ENCODE results near the gene RPL38.

Gene RPL38

DNA sequence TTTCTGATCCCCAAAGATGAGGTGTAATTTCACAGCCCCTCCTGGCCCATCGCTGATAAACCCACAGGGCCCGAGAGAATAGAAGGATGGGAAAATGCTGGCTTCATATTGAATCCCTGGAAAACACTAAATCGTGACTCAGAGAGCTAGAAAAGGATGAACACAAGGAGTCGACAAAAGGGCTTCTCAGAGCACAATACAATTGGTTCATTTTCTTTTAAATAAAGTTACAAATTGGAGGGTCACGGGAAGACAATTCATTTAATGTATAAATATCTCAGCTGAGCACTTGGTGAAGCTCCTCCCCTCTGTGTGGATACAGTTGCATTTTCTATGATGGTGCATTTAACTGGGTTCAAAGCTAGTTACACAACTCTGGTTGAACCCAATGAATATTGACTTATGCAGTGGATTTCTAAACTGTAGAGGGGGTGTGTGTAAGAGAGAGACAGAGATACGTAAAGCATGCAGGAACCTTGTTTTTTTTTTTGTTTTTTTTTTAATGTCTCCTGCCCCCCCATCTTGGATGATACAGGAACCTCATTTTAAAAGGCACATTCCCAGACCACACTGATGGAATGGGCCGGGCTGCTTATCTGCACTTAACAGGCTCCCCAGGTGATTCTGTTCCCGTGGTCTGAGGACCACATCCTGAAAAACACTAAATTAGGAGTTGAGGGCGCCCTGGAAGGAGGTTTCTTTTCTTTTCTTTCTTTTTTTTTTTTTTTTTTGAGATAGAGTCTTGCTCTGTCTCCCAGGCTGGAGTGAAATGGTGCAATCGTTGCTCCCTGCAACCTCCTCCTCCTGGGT is 24.0 kb downstream of the RPL38 start:
- no peak for DNase-seq

DNA sequence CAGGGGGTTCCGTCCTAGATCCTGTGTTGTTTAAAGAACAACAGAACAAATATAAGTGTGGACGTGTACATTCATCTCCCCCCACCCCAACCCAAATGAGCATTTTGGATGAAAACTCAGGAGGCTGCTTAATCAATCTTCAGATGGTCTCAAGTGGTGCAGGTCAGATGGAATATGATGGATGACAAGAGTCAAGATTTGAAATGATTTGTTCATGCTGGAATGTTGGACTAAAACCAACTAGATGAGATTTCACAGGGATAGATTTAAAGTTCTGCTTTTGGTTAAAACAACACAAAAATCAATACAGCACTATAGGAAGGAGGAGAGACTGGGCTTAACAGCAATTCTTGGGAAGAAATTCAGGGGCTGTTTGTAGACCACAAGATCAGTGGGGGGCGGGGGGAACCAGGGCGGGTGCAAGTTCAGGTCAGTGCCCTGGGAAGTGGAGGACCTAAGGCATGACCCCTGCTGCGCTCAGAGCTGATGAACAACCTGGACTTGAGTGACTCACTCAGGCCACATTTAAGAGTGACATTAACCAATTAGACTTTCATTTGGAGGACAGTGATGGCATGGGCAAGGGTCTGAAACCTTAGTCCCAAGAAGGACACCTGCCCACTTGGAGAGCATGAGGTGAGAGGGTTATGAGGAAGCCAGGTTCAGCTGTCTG is 25.0 kb downstream of the RPL38 start:
- DNase-seq: no peak

DNA sequence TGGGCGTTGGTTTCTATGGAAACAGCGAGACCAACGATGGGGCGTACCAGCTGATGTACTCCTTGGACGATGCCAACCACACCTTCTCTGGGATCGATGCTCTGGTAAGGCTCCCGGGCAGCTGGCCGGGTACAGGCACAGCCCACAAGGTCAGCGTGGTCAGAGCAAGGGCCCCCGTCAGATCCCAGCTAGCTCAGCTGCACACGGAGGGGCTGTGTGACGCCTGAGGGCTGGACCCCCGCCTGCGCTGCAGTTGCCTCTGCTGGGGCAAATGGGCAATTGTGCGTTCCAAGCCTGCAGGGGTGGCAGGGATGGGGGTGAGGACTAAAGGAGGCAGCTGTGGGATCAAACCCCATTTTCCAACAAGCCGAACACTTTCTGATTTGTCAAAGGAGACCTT is 27.4 kb downstream of the RPL38 start:
- no peak for DNase-seq

DNA sequence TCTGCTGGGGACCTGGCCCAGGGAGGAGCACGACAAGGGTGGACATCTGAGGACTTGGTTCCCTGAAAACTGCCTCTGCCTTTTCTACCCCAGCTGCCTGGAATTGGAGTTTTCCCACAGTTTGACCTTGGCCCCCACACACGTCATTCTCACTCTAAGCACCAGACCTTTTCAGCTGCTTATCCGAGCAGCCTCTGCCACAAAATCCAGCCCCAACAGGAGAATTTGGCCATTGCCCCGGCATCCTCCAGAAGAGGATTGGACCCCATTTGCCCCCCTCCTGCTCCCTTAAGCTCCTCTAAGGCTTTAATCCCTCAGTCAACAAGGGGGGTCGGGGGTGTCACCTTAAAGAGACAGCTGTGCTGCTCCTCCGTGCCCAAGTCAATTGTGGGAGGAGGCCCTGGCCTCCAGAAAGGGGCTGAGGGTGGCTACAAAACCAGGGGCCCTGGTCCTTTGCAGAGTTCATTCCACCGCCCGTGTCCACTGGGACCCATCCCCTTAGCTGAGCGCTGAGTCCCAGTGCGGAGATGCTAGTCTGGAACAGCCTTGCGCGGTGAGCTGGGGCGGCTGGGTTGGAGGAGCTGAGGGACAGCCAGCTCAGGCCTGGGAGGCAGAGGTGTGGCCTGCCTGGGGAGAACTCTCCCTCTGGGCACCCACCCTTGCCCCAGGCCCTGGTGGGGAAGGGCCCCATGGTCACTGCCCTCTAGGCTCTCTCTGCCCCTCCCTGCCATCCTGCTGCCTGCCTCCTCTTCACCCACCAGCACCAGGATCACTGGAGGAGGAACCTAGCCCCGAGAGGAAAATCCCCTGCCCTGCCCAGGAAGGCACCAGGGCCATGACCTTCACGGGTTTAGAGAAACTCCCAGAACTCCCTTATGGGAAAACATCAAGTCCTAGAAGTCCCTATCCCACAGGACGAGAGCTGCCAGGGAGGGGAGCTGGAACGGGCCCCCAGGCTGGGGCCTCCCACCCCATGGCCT is 28.7 kb downstream of the RPL38 start:
- DNase-seq: no peak

DNA sequence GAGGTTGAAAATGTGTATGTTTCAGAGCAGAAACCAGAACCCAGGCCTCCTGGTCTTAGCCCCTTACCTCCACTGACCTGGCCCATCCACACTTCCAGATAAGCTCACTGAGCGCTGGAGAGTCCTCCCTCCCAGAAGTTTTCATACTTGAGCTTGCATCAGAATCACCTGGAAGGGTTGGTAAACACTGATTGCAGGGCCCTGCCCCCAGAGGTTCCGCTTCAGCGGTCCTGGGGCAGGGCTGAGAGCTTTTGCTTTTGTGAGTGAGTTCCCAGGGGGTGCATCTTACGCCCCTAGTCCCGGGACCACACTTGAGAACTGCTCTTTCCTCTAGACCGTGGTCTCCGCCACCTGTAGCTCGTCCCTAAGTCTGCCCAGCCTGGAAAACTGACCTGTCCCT is 30.5 kb downstream of the RPL38 start:
- no peak for DNase-seq

DNA sequence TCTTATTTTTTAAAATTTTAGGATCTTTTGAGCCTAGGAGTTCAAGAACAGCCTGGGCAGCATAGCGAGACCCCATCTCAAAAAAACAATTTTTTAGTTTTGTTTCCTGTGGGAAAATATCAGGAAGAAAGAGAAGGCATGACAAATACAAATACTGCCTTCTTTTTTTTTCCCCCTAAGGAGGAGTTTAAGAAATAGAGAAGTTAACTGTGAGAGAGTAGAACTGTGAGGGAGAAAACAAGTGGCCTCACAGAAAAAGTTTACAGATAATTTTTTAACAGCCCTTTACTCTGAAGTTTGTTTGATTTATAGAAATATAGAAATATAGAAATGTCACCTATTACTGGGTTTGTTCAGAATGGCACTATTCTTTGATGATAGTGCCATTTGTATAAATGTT is 31.0 kb downstream of the RPL38 start:
- no peak for DNase-seq

DNA sequence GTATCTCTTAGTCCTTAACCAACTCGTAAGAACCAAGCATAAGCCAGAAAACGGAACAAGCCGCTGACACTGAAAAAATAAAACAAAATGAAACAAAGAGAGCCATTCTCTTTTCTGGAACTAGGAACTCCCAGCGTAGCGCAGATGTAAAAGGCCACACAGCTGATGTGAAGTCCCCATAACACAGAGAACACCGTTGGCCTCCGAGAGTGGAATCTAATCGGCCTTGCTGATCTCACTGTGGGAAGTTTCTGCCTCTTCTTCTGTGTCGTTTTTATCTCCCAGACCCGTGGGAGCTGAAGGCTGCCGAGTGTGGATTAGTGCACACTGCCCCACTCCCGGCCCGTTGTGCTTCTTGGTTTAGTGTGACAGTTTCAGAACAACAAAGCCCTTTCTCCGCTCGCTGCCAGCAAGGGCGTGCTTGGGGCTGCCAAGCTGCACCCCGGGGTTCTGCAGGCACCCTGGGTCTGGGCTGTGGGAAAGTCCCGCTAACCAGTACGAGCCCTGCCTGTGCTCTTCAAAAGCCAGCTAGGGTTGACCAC is 31.6 kb downstream of the RPL38 start:
- no peak for DNase-seq

DNA sequence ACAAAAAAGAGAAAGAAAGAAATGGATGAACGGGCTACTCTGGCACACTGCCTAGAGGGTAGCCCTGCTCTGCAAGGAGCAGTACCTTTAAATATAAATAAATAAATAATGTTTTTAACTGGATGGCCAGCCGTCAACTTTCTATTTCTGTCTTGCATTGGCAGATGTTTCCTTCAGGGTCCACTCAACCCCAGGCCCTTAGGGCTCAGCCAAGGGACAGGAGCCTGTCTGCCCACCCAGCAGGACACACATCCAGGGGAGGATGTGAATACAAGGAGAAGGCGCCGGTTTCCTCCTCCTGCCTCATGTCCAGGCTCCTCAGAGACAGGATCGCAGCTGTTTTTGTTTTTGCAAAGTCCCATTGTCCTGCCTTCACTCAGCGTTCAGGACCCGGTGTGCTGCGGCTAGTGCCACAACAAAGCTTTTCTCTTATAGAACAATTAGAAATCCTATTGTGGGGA is 32.5 kb downstream of the RPL38 start:
- no peak for DNase-seq

DNA sequence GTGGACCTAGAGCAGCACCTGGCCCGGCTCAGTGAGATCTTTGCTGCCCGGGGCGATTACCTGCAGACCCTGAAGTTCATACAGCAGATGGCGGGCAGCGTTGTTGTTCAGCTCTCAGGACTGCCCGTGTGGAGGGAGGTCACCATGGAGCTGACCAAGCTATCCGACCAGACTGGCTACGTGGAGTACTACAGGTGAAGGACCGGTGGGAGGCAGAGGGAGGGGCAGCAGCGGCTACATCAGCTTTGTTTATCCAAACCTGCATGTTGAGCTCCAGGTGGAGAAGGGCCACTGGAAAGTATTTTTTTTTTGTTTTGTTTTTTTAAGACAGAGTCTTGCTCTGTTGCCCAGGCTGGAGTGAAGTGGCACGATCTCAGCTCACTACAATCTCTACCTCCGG is 33.8 kb downstream of the RPL38 start:
- no peak for DNase-seq

DNA sequence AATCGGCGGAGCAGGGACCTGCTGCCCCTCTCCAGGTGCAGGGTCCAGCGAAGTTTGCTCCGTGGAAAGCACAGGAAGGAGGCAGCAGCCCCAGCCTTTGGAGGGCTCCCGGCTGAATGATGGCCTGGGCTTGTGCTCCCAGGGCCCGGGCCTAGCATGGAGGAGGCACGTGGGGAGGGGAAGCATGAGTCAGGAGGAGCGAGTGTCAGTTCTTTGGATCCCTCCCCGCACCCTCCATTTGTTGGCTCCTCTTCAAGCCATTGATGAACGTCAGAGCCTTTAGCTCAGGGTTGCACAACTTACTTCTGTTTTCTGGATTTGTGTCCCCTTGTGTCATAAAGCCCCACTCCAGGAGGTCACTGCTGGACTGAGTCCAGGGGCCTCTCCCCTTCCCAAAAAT is 35.7 kb downstream of the RPL38 start:
- no peak for DNase-seq

DNA sequence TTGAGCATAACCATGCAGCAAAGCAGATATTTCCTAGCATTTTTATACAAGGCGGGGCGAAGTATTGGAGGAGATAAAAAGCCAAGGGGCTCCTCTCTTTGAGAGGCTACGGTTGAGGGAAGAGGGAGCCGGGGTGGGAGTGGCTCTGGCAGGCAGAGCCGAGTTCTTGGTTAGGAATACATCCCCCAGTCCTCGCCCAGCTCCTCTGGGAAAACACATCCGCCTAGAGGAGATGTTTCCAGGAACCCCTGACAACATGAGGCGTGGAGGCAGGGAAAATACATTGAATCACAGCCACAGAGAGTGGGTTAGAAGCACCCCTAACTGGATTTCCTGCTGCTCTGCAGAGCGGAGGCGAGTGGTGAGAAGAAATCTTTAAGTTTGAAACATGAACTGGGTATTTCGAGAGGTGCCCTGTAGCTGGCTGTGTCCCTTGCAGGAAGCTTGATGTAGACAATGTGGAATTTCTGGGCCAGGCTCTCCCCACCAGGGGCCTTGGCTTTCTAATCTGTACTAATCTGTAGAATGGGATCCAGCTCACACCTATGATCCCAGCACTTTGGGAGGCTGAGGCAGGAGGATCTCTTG is 37.2 kb downstream of the RPL38 start:
- DNase-seq: no peak

DNA sequence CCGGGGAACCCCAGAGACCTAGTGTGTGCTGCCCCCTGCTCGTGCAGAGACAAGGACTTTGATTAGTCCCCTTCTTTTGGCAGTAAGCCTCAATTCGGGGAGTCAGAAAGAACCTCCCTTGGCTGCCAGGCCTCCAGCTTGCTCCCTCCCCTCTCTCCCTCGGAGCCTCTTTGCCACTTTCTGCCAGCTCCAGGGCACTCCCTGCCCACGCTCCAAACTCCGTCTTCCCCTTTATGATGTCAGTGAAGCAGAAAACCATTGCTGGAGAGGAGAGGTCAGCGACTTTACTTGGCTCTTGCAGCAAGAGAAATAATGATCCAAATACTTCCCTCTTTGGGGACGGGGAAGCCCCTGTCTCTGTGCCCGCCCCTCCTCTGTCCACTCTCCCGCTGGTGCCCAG is 38.0 kb downstream of the RPL38 start:
- DNase-seq: no peak

DNA sequence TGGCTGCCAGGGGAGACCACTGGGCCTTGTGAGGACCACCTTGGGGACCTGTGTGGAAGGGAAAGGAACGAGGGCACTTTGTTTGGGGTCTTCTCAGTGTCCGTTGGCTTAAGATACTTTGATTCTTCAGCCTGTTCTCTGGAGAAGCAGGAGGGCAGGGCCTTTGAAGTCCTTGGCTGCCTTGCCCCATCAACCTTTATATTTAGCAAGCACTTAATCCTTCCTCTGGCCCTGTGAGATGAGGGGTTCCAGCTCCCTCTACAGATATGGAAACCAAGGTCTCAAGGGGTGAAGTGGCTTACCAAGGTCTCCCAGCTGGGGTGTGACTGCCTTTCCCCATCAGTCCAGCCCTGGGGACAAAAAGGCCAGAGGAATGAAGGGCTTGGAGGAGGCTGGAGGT is 38.4 kb downstream of the RPL38 start:
- DNase-seq: no peak

DNA sequence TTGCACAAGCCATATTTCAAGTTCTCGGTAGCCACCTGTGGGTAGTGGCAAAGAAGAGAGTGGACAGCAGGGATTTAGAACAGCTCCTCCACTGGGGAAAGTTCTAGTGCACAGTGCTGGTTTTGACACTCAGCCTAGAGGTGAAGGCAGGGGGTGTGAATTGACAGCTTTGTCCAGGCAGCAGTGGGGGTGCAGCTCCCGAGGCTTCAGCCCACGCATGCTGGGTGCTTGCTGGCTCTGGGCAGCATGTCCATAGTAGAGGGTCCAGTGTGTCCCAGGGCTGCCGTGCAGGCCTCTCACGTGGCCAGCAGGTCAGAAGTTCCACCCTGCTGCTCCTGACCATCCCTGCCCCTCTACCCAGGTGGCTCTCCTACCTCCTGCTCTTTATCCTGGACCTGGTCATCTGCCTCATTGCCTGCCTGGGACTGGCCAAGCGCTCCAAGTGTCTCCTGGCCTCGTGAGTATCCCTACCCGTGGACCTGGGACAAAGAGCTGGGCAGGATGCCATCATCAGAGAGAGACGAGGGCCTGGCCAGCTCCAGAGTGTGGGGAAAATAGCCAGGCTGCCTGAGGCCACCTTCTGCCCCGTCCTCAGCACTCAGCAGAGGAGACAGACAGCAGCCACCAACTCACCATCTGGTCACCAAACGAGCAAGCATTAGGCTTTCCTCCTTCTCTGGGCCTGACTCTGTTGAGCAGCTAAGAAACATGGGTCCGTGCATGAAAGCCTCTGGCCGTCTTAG is 39.7 kb downstream of the RPL38 start:
- no peak for DNase-seq

DNA sequence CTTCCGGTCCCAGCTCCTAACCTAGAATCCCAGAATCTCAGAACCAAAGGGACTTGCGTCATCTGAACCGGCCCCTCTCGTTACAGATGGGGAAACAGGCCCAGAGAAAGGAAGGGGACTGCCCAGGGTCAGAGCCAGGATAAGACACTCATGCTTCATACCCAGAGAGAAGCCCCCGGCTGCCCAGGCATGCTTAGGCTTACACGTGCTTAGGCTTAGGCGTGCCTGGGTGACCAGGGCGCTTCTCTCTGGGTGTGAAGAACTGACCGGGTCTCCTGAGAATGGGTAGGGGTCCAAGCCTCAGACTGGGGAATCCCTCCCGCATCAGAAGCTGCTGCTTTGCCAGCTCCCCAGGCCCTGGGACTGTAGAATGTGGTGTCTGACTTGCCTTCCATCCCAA is 40.6 kb downstream of the RPL38 start:
- no peak for DNase-seq

DNA sequence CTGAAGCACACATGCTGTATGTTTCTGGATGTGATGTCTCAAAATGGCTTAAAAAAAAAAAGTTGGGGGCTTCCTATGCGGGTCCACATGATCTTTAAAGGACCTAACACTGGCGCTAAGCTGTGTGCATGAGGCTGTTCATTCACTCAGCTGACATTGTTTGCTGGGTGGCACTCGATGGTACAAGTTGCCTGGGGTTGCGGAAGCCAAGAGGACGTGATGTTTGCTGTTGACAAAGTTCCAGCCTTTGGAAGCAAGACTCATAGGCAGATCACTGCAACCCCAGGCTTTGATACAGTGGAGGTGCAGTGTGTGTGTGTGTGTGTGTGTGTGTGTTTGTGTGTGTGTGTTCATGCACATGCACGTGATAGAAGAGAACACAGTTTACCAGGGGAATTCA is 41.1 kb downstream of the RPL38 start:
- no peak for DNase-seq

DNA sequence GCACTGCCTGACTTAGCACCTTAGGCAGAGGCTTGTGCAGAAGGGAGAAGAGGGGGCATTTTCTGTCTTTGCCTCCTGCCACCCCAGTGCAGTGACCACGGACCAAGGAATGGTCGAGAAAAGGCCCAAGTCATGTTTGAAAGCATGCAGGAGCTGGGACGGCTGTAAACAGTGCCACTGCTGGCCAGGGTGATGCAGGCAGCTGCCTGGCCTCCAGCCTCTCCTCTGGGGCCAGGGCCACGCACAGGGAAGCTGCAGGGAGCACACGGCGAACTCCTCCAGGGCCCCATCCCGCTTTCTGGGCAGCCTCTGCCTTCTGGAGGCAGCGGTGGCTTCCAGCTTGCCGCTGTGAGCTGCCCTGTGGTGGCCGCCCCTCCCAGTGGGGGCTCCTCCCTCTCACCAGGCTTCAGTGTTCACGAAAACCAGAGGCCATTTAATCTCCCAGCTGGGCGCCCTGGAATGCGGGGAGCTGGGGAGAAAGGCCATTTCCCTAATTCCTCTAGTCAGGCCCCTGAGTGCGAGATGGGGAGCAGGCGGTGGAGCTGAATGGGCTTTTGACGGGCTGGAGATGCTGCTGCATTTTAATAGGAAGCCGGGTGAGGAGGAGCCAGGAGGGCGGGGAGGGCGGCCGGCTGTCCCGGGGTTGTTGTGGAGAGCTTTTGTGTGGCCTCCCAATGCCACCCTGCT is 41.8 kb downstream of the RPL38 start:
- DNase-seq: no peak

DNA sequence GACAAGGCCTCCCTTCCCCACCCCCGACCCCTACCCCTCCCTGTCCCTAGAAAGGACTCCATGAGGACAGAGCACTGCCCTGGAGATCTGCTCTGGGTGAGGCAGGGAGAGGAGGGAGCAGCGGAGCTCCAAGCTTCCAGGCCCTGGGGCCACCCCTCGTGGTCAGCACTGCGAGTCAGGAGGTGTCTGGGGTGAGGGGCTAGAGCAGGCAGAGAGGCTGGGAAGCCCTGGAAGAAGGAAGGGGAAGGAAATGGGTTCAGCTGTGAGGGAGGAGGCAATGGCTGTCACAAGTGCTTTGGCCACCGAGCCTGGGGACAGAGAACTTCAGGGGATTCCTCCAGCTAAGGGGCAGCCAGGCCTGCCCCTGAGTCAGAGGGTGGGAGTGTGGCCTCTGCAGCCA is 42.4 kb downstream of the RPL38 start:
- no peak for DNase-seq

DNA sequence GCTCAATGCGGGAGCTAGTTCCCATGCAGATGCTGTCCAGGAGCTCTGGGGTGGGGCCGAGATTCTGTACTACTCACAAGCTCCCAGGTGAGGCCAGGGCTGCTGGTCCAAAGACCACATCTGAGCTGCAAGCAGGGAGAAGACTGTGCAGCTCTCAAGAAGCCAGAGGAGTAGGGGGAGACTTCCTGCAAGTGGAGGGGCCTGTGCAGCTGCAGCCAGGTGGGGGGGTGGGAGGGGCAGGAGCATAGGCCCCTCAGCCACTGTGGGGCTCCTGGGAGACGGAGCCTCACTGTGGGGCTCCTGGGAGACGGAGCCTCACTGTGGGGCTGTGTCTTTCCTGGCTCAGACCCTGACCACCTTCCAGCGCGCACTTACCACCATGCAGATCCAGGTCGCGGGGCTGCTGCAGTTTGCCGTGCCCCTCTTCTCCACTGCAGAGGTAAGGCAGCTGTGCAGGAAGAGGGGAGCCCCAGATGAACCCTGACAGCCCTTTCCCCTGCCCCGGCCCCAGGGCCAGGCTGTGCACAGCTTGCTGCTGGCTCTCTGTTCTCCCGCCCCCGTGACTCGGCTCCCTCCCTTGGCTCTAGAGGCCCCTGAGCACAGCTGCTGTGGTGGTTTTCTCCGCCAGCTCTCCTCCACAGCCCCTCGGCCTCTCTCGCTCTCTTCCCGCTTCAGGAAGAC is 46.3 kb downstream of the RPL38 start:
- no peak for DNase-seq

DNA sequence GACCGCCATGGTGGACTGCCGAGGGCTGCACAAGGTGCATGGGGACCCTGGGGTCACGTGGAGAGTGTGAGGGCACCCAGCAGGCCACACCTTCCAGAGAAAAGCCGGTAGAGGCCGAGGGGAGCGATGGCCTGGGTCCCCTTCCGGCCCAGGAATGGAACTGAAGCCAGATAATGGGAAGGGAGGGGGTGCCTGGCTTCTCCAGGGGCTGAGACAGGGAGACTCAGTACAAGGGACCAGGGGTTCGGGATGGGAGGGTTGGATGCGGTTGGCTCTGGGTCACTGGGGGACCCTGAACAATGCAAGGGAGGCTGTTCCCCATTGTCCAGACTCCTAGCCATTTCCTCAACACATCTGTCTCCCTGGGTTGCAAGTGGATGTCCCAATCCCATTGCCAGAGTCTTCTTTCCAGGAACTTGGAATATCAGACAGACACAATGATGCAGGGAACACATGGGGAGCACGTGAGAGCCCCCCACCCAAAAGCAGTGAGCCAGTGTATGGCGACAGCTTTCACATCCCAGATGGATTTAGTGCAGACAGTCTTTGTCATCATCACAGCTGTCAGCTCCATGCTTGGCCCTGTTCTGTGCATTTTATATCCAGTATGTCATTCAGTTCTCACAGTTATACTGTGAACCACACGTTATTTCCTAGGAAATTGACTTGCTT is 47.0 kb downstream of the RPL38 start:
- no peak for DNase-seq

Measured in activated CD4-positive, alpha-beta T cell treated with anti-CD3 and anti-CD28 coated beads, Interleukin-10, Interleukin-2, amounts not matched to agents 100 ng/mL and 50 ng/mL, durations not matched to agents 16 hours and 8 hours (primary cell).